Keratinocyte (primary cell): Measurements from ENCODE around the gene SCAF4. TPM values are rescaled to one million over a fixed set of nuclear protein-coding genes. Genes with fewer than 3 reads are reported as not detected.

Experiments used
- DNase-seq: peaks from one replicate; pipeline ENCODE4 v3.0.0-alpha.2; 2011; ENCODE audit warnings: low read depth, missing footprints, low spot score
- FAIRE-seq: peaks from 2 replicates; lab custom pipeline; 2011; peaks lifted over from hg19 to GRCh38; lab: Jason Lieb, UNC
- H2AFZ ChIP-seq: 2 replicates; pipeline ENCODE4 v1.6.0; 2012; ENCODE audit warnings: low read length, control low read depth, inconsistent platforms; ENCODE audit not compliant: control insufficient read depth
- H3K27ac ChIP-seq: 2 replicates; pipeline ENCODE4 v1.5.1; 2011; ENCODE audit warnings: low read length; ENCODE audit not compliant: control insufficient read depth, insufficient read depth
- H3K27me3 ChIP-seq: 3 replicates; pipeline ENCODE4 v1.6.0; 2011; ENCODE audit warnings: low read length; ENCODE audit not compliant: control insufficient read depth, insufficient read depth; ENCODE audit errors: extremely low read depth
- H3K36me3 ChIP-seq, 2 experiments: 2 replicates in 1 of 2; 3 replicates in 1 of 2; pipeline ENCODE4 v1.5.1; 2011; ENCODE audit warnings: low read length in 2 of 2, mild to moderate bottlenecking in 1 of 2; ENCODE audit not compliant: control insufficient read depth in 2 of 2, insufficient read depth in 2 of 2; ENCODE audit errors: extremely low read depth in 1 of 2
- H3K4me1 ChIP-seq: 3 replicates; pipeline ENCODE4 v1.5.1; 2011; ENCODE audit warnings: low read length; ENCODE audit not compliant: control insufficient read depth, insufficient read depth; ENCODE audit errors: extremely low read depth
- H3K4me2 ChIP-seq: 3 replicates; pipeline ENCODE4 v1.6.0; 2011; ENCODE audit warnings: low read depth, low read length; ENCODE audit not compliant: control insufficient read depth, insufficient read depth; ENCODE audit errors: extremely low read depth
- H3K4me3 ChIP-seq, 3 experiments: fragments of 200-600 bp in 1 of 3; sonication (generic) in 1 of 3; 2 replicates in 2 of 3; 3 replicates in 1 of 3; pipeline ENCODE4 v1.5.1; 2011 to 2016; ENCODE audit warnings: low read length in 3 of 3, mild to moderate bottlenecking in 3 of 3, control low read depth in 2 of 3, inconsistent platforms in 1 of 3, low read depth in 1 of 3, mixed read lengths in 1 of 3, mixed run types in 1 of 3, moderate library complexity in 1 of 3; ENCODE audit not compliant: control insufficient read depth in 2 of 3, insufficient read depth in 2 of 3; ENCODE audit errors: extremely low read depth in 1 of 3
- H3K79me2 ChIP-seq: 2 replicates; pipeline ENCODE4 v1.6.0; 2012; ENCODE audit warnings: low read length; ENCODE audit not compliant: control insufficient read depth, insufficient read depth
- H3K9ac ChIP-seq: 3 replicates; pipeline ENCODE4 v1.6.0; 2011; ENCODE audit warnings: low read length; ENCODE audit not compliant: control insufficient read depth, insufficient read depth; ENCODE audit errors: extremely low read depth
- H3K9me1 ChIP-seq: 3 replicates; pipeline ENCODE4 v1.6.0; 2011; ENCODE audit warnings: low read length; ENCODE audit not compliant: control insufficient read depth, insufficient read depth; ENCODE audit errors: extremely low read depth
- H3K9me3 ChIP-seq: 2 replicates; pipeline ENCODE4 v1.5.1; 2012; ENCODE audit warnings: low read depth, low read length; ENCODE audit not compliant: control insufficient read depth
- H4K20me1 ChIP-seq: 3 replicates; pipeline ENCODE4 v1.6.0; 2011; ENCODE audit warnings: low read length; ENCODE audit not compliant: control insufficient read depth, insufficient read depth; ENCODE audit errors: extremely low read depth
- CTCF ChIP-seq, 3 experiments: IDR thresholded peaks in 1 of 3; conservative IDR thresholded peaks in 1 of 3; optimal IDR thresholded peaks in 1 of 3; 2 replicates in 2 of 3; 3 replicates in 1 of 3; pipeline versions ENCODE3 to v1.5.1; 2011; ENCODE audit warnings: low read length in 3 of 3, mild to moderate bottlenecking in 3 of 3, moderate library complexity in 2 of 3, control low read depth in 1 of 3, inconsistent platforms in 1 of 3; ENCODE audit not compliant: insufficient read depth in 2 of 3; ENCODE audit errors: extremely low read depth in 1 of 3
- EZH2 ChIP-seq: IDR thresholded peaks from one replicate; pipeline ENCODE4 v1.6.1; 2012; ENCODE audit warnings: inconsistent platforms, mild to moderate bottlenecking, low read length, moderate library complexity
- dilution Hi-C: fragments of 300-500 bp; cut with MboI; formaldehyde crosslinking; loops from one replicate; pipeline ENCODE4 v1.7.0; 2020; ENCODE audit warnings: low sequenced_read_pairs; ENCODE audit not compliant: extremely low pct_ligation_motif_present
- polyA plus RNA-seq, 5 experiments: library from polyadenylated mRNA; depleted of rRNA in 3 of 5; stranded (reverse) in 3 of 5; stranded (forward) in 1 of 5; unstranded in 1 of 5; fragments of >200 nt; gene quantifications; 1 replicate in 1 of 5; 2 replicates in 3 of 5; 3 replicates in 1 of 5; pipeline versions ENCODE4 v1.2.1 to v1.2.3, GENCODE V29; 2011 to 2012; ENCODE audit warnings: missing spikeins in 2 of 5, low read depth in 1 of 5, low replicate concordance in 1 of 5

Gene SCAF4
- polyA plus RNA-seq, 1 donor (not counting 4 experiments of a cell fraction or from before 2014, with no cell fraction given), result 7.5 TPM

- FAIRE-seq, result no peak
- Histone ChIP-seq H3K9me1 (peaks cover 2% of the 10 kb centered on the region), H3K27me3 (no peaks in the 10 kb centered on the region), H3K4me2 (peak overlapping the region; percentile 94), H3K4me1 (peaks cover 26% of the 10 kb centered on the region), H3K9ac (no peak overlapping the region), H3K27ac (no peak overlapping the region), H4K20me1 (peaks cover 26% of the 10 kb centered on the region), H3K9me3 (no peaks in the 10 kb centered on the region), H3K79me2 (peaks cover 75% of the 10 kb centered on the region), H3K4me3 (no peak overlapping the region), H3K36me3 (no peaks in the 10 kb centered on the region), H2AFZ (no peak overlapping the region)
- TF ChIP-seq CTCF (optimal IDR thresholded peaks at IDR 0.05 in 1 of 3, IDR thresholded peaks at IDR 0.05 in 1 of 3, conservative IDR thresholded peaks at IDR 0.05 in 1 of 3; ENCODE audit: extremely low read depth in 1 of 3, insufficient read depth in 2 of 3, low read length in 3 of 3), result no peak
- TF ChIP-seq EZH2, result no peak
- DNase-seq, result no peak
- dilution Hi-C loops, result no loop called here
Measured at GRCh38 chr21:31728952-31729351, 3.0 kb downstream of the SCAF4 start.

- Histone ChIP-seq H3K79me2 (peaks cover 83% of the 10 kb centered on the region), H3K9ac (no peak overlapping the region), H3K4me2 (no peak overlapping the region), H3K9me3 (no peaks in the 10 kb centered on the region), H3K27me3 (no peaks in the 10 kb centered on the region), H3K27ac (no peak overlapping the region), H4K20me1 (peaks cover 30% of the 10 kb centered on the region), H3K36me3 (no peaks in the 10 kb centered on the region), H2AFZ (no peak overlapping the region), H3K4me1 (peaks cover 22% of the 10 kb centered on the region), H3K4me3 (no peak overlapping the region), H3K9me1 (peaks cover 2% of the 10 kb centered on the region)
- FAIRE-seq, result no peak
- TF ChIP-seq EZH2, result no peak
- no peak for TF ChIP-seq CTCF (optimal IDR thresholded peaks at IDR 0.05 in 1 of 3, IDR thresholded peaks at IDR 0.05 in 1 of 3, conservative IDR thresholded peaks at IDR 0.05 in 1 of 3; ENCODE audit: extremely low read depth in 1 of 3, insufficient read depth in 2 of 3, low read length in 3 of 3)
- DNase-seq, result no peak
- dilution Hi-C loops, result no loop called here
Measured at GRCh38 chr21:31728191-31728590, 3.7 kb downstream of the SCAF4 start.
